RPMI8226 (cell line): ENCODE data around the gene WIPI1.

Experiments
- DNase-seq: peaks from one replicate; pipeline ENCODE4 v3.0.0-alpha.2; 2015

WIPI1 gene

DNA sequence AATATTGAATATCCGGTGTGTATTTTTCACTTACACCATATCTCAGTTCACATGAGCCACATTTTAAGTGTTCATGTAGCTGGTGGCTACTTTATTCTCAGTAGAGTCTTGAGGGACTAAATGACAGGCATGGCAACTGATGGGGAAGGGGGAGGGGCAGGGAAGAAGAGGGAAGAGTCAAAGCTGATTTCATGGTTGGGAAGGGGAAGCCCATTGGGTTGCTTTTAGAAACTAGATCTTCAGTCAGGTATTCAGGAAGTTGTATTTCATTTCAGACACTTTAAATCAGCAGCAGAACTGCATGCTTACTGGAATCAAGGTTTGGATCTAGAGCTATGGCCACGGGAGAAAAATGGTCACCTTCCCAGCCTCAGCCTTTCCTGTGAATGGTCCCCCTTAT, 2.9 kb upstream of the WIPI1 start:
- DNase-seq, result no peak

DNA sequence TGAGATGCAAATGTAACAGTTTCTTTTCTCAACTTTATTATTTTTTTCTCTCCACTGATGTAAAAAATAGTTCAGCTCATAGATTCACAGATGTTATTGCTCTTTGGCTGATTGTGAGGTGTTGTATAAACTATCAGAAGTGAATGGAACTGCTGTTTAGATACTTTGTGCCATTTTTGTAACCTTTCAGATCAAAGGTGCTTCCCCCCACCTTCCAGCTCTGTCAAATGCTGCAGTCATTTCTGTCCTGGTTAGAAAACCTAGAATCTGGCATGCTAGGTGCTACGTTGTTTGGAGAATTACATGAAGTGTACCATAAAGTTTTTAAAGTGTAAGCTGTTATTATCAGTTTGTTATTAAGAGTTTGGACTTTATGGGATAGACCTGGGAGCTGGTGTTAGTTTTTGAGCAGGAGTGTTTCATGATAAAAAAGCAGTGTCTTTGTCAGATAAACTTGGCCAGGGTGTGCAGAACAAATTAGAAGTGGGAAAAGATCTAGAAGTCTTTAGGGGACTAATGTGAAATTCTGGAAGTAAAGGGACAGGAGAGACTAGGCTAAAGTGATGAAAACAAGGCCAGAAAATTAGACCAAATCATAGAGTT, 1.8 kb upstream of the WIPI1 start:
- DNase-seq, result no peak

DNA sequence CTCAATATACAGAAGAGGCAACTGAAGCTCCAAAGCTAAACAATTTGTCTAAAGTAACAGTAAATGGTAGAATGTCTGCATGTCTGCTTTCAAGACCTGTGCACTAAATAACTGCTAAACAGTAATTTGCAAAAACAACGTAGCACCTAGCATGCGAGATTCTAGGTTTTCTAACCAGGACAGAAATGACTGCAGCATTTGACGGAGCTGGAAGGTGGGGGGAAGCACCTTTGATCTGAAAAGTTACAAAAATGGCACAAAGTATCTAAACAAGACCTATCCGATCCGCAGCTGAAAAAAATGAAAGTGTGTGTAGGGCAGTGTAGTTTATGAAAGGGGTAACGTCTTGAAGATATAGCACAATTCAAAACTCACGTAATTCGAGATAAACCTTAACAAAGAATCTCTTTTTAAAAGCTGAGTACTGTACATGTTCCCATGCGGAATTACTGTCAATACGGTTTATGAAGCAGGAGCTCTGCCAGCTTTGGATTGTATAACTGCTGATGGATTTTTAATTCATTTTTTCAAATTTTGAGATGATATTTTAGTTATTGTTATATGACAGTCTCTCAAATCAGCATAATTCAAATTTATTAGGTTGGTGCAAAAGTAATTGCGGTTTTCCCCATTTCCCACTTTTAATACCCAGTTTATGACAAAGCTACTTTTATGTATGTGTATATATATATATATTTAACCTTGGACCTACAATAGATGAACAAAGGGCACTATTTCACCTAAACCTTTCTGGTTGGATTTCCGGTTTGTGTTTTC, 1.2 kb upstream of the WIPI1 start:
- DNase-seq, result peak; percentile 25

DNA sequence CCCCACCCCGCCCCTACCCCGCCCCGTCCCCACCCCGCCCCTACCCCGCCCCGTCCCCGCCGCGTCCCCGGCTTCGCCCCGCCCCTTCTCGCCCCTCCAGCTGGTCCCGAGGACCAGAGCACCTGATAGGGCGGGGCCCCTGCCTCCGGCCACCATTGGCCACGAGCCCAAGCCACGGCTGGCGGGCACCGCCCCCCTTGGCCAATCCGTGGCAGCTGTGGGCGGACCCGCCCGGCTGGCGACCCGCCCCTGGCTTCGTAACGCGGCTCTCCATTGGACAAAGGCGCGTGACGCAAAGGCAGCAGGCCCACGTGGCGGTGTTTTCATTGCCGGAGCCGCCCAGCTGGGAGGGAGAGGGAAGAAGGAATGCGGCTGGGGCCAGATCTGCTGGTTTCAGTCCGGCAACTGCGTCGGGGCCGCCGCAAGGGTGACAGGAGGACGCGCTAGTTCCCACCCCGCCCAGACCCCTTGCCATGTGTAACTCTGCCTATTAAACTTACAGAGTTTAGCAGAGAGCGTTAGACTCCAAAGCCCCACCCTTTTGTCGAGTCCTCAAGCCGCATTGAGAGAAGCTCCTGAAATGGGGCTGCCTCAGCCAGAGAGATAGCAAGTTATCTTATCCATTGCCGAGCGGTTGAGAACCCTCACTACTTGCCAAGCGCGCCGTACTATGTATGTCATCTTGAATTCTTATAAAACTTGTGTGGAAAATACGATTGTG, 403 bp upstream of the WIPI1 start:
- DNase-seq, result peak; percentile 99

DNA sequence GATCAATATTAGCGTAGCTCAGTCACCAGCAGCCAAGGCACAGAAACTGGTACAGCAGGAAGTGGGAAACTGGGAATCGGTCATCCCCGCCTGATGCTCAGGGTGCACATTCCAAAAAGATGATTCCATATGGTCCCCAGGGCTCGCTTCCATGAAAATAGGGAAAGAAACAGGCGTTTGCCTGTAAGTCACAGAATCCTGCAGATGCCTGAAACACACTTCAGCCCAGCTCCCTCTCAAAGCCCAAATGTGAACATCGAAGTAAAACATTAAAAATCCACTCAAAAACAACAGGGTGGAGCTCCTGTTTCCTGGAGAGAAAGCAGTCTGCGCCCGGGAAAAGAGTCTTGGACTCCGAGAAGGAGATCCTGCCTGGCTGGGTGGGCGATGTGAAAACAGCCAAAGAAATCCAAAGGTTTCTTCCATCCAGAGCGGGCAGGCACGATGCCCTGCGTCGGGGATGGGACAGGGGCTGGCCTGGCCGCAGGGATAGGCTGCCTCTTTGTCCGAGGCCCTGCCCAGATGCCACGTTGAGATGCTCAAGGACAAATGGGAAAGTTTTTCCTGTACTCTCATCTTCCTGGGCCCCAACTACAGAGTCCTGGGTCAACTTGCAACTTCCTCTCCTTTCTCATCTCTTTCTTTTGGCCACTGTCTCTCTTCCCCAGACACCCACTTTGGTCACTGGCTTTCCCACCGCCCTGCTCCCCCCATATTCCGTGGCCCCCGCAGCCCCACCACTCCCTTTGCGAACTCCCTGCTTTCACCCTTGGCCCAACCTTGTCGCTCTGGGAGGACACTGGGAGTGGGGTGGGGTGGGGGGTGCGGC, 743 bp downstream of the WIPI1 start:
- peak; percentile 36 for DNase-seq

DNA sequence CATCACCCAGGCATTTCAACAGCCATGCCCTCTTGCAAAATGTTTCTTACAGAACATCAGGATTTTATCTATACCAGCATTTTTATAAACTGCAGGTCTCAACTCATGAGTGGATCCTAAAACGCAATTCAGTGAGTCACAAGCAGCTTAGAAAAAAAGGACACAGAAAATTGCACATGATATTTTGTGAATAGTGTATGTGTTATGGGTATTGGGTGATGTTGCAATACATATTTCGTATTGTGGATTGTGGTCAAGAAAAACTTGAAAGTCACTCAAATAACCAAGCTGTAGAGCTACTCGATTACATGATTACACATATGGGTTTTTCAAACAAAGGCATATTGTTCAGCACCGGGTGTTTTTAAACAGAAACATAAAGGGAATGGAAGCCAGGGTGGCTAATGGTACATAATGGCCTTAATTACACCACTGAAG, 1.4 kb downstream of the WIPI1 start:
- no peak for DNase-seq

DNA sequence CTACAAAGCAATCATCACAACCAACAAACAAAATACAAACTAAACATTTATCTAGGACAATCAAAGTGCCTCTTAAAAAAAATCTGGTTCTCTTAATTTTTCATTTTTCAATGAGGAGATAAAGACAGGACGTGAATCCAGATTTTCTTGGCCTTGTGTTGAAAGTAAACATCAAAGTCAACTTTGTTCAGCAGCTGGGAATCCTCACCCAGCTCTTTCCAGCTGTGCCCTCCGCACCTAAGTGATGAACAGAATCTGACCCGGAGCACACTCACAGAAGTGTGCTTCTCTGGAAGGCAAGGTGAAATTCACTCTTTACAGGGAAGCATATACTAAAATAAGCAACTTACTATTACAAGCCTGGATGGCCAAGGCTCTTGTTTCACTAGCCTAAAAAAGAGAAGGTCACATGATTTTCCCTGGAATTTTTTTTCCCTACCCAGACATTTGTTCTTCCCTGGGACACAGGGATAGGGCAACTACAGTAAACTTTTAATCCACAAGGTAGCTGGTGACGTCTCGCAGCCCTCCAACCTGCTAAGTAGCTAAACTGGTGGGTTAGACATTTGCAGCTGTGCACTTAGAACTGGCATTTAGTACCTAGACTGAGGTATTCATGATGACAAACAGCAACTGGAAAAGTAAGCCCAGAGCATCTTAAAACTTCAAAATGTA, 3.2 kb downstream of the WIPI1 start:
- DNase-seq, result no peak

DNA sequence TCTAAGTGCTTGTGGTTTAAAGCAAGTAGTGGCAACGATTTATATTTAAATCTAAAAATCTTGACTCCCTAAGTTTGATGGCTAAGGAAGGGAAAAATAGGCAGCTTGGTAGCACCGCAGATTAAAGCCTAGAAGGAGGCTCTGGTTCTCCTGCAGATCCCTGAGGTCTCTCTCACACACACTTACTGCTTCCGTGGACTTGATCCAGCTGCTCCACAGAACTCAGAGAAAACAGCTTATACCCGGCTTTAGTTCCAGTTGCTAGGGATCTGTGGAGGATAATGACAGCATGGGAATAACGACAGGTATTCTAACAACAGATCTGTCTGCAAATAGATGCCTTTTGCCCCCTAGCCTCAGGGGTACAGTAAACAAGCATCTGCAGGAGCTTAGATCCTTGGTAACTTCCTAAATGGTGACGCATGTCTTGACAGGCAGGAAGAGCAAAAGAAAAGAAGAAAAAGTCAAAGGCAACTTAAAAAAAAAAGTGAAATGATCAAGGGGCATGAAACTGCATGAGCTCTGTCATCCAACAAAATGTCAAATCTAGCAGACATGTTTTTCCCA, 4.5 kb downstream of the WIPI1 start:
- no peak for DNase-seq

DNA sequence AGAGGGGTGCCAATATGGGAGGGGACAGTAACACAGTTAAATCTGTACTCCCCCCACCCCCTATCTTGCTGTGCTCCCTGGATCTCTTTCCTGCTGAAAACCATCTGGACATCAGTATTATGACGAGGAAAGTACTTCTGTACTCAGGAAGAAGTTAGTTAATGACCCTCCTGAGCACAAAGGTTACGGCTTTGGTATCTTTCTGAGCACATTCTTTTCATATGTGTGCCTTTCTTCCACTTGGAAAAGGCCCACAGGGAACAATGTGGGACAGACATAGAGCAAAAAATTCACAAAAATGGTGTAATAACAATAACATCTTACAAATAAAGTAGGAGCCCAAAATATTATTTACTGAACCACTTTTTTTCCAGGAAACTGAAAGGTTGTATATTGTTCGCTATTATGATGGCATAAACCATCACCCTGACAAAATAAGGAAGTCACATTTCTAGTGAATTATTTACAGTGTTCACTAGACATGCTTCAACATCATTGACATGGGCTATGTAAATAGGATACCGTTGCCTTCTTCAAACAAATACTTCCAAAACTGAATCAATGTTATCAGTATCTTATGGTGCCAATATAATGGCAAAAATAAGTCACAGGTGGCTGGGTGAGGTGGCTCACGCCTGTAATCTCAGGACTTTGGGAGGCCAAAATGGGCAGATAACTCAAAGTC, 5.5 kb downstream of the WIPI1 start:
- no peak for DNase-seq

DNA sequence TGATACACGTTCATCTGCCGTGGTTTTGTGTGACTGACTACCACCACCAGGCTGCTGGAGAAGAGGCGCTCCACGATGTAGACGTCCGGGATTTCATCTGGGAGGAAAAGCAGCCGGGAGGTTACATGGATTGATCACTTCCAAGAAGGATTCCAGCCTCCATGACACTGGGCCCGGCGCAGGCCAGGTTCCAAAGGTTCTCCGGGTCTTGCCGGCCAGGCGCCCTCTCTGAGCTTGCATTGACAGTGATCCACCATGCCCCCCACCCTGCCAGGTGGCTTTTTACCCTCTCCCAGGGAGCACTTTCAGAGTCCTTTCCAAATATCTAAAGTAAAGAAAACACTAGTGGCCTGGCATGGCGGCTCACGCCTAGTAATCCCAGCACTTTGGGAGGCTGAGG, 6.5 kb downstream of the WIPI1 start:
- DNase-seq, result no peak

DNA sequence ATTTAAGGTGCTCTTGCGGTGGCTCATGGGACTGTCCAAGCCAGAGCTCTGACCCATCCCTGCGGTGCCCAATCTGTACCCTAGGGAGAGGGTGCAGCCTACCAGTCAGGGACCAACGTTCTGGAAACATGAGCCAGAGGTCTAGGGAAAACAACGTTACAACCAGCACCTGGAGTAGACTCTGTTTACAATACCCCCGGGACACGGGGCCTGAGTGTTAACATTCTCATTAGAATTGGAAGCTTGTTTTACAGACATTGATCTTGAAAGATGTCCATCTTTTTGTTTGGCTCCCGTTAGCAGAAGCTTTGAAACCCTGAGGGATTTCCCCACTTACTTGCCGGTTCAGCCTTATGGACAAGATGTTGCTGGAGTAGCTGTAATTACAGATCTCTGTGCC, 6.9 kb downstream of the WIPI1 start:
- DNase-seq, result no peak

DNA sequence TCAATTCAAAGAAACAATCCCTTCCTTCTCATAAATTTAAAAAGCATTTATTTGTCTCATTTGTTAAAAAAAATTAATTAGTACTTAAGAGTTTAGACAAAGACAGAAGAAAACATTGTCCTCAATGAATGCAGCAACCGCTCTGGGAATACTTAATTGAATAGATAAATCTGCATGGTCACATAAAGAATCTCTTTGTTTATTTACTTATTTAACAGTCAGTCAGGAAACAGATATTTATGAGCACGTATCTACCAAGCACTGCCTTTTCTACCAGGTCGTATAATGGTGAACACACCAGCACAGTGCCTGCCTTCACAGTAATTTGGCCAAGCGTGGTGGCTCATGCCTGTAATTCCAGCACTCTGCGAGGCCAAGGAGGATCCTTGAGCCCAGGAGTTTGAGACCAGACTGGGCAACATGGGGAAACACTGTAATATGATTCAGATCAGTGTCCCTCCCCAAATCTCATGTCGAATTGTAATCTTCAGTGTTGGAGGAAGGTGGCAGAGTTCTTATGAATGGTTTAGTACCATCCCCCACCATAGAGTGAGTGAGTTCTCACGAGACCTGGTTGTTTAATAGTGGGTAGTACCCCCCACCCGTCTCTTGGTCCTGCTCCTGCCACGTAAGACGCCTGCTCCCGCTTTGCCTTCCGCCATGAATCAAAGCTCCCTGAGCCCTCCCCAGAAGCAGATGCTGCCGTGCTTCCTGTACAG, 8.1 kb downstream of the WIPI1 start:
- DNase-seq, result no peak

DNA sequence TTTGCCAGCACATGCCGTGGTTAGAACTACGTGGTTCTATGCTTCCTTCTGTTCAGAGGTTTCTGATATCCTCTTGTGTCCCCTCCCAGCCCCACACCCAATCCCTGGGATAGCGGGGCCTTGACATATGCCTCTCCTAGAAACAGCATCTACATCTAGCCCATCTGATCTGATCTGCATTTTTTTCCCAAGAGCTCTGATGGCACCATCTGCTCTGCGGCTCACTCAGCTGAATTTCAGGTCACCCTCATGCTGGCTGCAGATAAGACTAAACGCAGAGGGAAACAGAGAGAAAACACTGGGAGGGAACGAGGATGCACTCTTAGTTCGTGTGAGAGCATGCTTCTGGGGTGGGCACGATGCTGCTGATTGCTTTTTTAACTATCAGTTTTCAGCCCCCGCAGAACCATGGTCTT, 10.7 kb downstream of the WIPI1 start:
- no peak for DNase-seq

DNA sequence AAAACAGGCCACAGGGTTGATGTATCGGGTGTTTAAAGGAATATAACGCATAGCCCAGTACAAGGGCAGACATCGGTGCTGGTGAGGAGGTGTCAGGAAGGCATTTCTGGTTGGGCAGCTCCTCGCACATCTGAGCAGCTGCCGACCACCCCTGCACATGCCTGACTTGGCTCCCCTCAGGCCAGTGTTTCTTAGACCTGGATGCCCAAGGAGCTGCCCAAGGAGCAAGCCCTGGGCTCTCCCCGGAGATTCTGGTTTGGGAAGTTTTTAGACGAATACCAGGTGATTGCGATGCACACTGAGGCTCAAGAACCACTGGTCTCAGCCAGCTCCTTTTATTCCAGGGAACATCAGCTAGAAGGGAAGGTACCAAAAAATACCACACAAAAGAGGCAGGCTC, 11.6 kb downstream of the WIPI1 start:
- no peak for DNase-seq

DNA sequence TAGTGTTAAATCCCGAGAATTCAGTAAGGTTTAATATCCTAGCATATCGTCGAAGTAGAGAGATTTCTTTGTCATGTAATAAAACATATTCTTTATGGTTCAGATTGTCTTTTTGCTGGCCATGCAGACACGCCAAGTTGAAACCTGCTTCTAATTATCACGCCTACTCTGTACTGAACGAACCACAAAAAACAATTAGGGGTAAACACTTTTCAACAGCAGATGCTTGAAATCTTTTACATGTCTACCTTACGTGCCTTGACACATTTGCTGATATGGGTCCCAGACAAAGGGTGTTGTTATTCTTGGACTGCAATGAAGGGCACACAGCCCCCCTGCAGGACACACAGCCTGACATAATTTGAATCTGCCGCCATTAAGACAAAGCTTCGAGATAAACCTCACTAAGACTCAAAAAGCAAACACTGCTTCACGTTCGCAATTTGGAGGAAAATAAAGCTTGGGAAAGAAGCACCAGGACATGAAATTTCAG, 13.3 kb downstream of the WIPI1 start:
- no peak for DNase-seq

DNA sequence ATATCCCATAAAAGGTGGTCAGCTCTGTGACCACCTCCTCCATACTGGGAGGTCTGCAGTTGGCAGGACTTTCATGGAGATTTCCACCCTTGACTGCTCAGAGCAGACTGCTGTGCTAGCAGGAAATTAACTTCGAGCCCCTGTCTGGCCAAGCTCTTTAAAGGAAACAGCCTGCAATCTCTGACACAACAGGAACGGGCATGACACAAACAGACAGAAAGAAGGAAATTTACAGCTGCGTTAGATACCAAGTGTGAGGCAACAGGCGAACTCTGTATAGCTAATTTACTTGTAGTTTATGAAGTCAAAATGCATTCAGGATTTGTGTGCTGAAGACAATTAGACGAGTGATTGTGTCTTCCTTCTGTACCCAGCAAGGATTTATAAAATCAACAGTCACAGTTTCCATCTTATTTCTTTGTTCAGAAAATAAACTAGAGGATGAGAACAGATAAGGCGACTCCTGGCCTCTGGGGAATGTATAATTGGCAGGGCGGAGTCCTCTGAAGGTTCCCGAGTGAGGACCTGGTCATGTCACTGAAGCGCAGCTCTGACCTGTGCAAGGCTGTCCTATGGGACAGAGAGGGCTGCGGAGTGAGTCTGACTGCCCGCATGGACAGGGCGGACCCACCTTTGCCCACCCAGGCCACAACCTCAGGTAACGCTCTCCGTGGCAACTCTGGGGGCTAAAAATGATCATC, 16.1 kb downstream of the WIPI1 start:
- no peak for DNase-seq

DNA sequence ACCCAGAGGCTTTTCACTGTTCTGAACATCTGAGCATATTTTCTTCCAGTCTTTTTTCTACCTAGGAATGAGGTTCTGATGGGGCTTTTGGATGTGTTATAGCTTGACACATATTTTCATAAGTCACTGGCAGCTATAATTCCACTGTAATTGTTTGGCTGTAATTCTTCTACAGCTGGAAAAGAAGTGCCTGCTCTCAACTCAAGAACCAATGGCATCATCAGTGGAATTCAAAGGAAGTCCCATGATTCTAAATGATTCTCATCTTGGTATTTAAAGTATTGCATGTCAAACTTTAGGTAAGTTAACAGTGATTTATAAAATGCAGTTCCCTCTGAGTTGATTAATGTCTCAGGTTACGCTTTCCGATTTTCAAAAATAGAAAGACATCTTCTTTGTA, 16.8 kb downstream of the WIPI1 start:
- DNase-seq, result no peak

DNA sequence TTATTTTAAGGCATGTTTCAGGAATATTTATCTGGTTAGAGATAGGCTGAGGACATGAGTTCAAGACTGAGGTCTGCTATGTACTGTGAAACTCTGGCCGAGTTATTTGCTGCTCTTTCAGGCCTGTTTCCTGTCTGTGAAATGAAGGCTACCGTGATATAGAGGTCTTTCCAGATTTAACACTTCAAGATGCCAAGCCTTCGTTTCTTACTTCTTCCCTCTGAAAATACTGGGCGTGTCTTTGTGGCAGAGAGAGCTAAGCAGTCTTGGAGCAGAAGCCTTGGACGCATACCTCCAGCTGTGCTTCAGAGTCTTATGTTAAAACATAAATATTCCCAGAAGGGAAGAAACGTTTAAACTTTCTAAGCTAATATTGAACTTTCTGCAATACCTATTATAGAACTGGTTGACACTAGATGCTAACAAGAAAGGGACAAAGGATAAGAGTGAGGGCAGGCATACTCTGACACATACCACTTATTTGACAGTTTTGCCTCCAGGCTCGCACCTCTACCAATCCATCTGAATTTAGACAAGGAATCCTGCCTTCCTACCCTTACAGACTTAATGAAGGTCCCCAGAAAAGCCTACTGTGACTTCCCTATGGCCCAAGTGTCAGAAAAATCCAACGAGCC, 17.5 kb downstream of the WIPI1 start:
- no peak for DNase-seq

DNA sequence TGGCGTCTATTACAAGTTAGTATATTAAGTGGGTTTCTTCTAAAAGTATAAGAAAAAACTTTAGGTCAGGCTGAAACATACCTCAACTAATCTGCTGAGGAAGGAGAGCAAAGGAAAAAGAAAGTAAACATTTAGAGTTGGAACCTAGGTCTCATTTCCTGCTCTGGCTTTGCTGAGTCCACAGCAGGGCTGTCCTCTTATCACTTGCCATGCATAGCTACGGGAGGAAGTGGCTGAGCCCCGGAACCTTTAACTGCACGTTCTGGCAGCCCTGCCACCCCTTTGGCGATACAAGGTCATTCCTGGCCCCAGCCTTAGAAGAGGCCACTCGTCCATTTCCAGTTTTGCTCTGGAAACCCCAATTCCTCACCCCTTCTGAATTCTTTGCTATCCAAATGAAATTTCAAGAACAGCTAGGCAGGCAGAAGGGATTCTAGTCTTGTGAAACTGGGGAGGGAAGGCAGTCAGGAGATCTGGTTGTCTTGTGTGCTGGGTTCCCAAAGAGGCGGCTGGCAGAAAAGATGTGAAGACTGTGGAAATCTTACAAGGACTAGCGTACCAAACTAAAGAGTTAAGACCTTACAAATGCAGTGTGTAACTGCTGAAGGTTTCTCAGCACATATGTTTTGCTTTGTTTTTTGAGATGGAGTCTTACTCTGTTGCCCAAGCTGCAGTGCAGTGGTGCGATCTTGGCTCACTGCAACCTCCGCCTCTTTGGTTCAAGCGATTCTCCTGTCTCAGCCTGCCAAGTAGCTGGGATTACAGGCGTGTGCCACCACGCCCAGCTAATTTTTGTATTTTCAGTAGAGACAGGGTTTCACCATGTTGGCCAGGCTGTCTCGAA, 19.1 kb downstream of the WIPI1 start:
- peak; percentile 83 for DNase-seq
